Measurements from ENCODE around the gene TXNDC11.

DNA sequence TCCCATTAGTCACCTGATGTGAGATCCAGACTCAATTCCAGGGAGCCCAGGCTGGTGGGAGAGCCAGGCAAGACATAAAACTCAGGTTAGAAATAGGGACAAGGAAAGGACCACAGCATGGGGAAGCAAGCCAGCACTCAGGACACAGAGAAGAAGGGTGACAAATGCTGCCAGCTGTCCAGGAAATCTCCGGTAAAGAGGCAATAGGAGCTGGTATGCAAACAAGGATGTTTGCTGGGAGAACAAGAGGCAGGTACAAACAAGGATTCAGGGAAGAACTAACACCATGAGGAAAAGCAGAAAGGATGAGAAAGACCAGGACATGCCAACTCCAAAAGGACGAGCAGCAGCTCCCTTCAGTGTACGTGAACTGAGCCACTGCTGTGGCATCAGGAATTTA is 10.2 kb upstream of the TXNDC11 start:
- TF ChIP-seq, protein P1, sequence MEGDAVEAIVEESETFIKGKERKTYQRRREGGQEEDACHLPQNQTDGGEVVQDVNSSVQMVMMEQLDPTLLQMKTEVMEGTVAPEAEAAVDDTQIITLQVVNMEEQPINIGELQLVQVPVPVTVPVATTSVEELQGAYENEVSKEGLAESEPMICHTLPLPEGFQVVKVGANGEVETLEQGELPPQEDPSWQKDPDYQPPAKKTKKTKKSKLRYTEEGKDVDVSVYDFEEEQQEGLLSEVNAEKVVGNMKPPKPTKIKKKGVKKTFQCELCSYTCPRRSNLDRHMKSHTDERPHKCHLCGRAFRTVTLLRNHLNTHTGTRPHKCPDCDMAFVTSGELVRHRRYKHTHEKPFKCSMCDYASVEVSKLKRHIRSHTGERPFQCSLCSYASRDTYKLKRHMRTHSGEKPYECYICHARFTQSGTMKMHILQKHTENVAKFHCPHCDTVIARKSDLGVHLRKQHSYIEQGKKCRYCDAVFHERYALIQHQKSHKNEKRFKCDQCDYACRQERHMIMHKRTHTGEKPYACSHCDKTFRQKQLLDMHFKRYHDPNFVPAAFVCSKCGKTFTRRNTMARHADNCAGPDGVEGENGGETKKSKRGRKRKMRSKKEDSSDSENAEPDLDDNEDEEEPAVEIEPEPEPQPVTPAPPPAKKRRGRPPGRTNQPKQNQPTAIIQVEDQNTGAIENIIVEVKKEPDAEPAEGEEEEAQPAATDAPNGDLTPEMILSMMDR (IDR thresholded peaks at IDR 0.05) = no peak
- peak; percentile 68 for TF ChIP-seq POLR2AphosphoS5 (IDR thresholded peaks at IDR 0.05)

Measured in prostate gland (tissue), 2 donors.